H1 (cell line): ENCODE data around the gene RAD51C. TPM values are rescaled to one million over a fixed set of nuclear protein-coding genes. Genes with fewer than 3 reads are reported as not detected.

Source experiments
- CEBPB ChIP-seq: IDR thresholded peaks from 2 replicates; pipeline ENCODE4 v1.6.1; 2012; ENCODE audit warnings: low read depth, low read length
- HDAC2 ChIP-seq, 2 experiments: fragments of 300-600 bp in 1 of 2; sonication (generic) in 1 of 2; IDR thresholded peaks; 2 replicates each; pipeline ENCODE4 v1.6.1; 2011 to 2012; ENCODE audit warnings: low read depth in 2 of 2, low read length in 2 of 2, mild to moderate bottlenecking in 2 of 2, moderate library complexity in 2 of 2, borderline replicate concordance in 1 of 2, inconsistent platforms in 1 of 2
- KDM5A ChIP-seq: fragments of 200-600 bp; IDR thresholded peaks from 2 replicates; pipeline ENCODE4 v1.7.1; 2012; ENCODE audit warnings: mild to moderate bottlenecking, low read length, inconsistent platforms, mixed read lengths
- MAFK ChIP-seq: IDR thresholded peaks from 2 replicates; pipeline ENCODE4 v1.6.1; 2012; ENCODE audit warnings: low read depth, mild to moderate bottlenecking, improper control_type of control experiment, low read length
- RAD21 ChIP-seq, 2 experiments: IDR thresholded peaks in 1 of 2; conservative IDR thresholded peaks in 1 of 2; 2 replicates each; pipeline ENCODE4 v1.6.1; 2011; ENCODE audit warnings: low read depth in 2 of 2, low read length in 2 of 2, improper control_type of control experiment in 1 of 2, inconsistent platforms in 1 of 2, mild to moderate bottlenecking in 1 of 2, moderate library complexity in 1 of 2
- SAP30 ChIP-seq: fragments of 300-600 bp; sonication (generic); IDR thresholded peaks from 2 replicates; pipeline ENCODE4 v1.7.1; 2012; ENCODE audit warnings: low read length, moderate library complexity, mild to moderate bottlenecking, inconsistent platforms; ENCODE audit not compliant: insufficient read depth, insufficient replicate concordance
- SIRT6 ChIP-seq: IDR thresholded peaks from one replicate; pipeline ENCODE4 v1.7.1; 2012; ENCODE audit warnings: low read length, inconsistent platforms
- SP1 ChIP-seq: IDR thresholded peaks from 2 replicates; pipeline ENCODE4 v1.6.1; 2011; ENCODE audit warnings: low read depth, low read length
- polyA plus RNA-seq, 7 experiments: library from polyadenylated mRNA; depleted of rRNA in 3 of 7; stranded (reverse) in 5 of 7; unstranded in 2 of 7; fragments of >200 nt in 5 of 7; fragments of 200-250 nt in 2 of 7; gene quantifications; 1 replicate in 5 of 7; 2 replicates in 1 of 7; 4 replicates in 1 of 7; pipeline versions ENCODE4 v1.2.1 to v1.2.3, GENCODE V29; 2011 to 2013; ENCODE audit warnings: missing spikeins in 2 of 7, mixed read lengths in 2 of 7
- total RNA-seq: library from RNA; stranded (reverse); fragmentation: NEBNext Ultra II Directional; extraction: Animal tissue kit (Norgen Biotek cat#: 25700); gene quantifications from 2 replicates; pipeline ENCODE4 v1.2.1, GENCODE V29; 2021
- TF ChIP-seq, protein P1 (sequence below): IDR thresholded peaks from 2 replicates; pipeline ENCODE4 v1.6.1; 2012; ENCODE audit warnings: inconsistent platforms

RAD51C gene
- total and polyA plus RNA-seq, 2 of the 8 experiments (the other 6 are each of a cell fraction or from before 2014, with no cell fraction given) = 10.4 to 21.7 TPM

DNA sequence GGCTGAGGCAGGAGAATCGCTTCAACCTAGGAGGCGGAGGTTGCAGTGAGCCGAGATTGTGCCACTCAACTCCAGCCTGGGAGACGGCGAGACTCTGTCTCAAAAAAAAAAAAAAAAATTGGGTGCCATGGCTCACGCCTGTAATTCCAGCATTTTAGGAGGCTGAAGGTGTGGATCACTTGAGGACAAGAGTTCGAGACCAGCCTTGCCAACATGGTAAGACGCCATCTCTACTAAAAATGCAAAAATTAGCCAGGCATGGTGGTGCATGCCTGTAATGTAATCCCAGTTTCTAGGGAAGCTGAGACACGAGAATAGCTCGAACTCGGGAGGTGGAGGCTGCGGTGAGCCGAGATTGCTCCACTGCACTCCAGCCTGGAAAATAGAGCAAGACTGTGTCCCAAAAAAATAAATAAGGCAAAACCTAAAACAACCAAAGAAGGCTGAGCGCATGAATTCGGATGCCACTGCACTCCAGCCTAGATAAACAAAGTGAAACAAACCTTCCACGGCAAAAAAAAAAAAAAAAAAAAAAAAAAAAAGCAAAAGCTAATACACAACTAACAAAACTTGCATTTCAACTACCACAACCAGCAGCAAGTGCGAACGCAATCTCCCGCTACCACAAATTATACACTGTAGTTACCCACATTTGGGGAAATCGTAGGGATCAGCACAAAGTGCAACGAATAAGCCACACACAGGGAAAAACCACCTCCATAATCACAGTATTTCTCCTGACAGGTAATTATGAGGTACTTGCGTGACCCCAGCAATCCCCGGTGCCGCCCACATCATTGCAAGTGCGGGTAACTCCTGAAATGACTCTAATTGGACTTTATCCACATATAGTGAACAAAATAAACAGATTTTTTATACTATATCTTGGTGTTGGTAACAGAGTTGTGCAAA, 26.2 kb upstream of the RAD51C start (continued):
- TF ChIP-seq RAD21 (IDR thresholded peaks at IDR 0.05 in 1 of 2, conservative IDR thresholded peaks at IDR 0.05 in 1 of 2; ENCODE audit: low read depth in 2 of 2, low read length in 2 of 2) (no peak), SAP30 (no peak), SP1 (no peak), CEBPB (no peak), HDAC2 (IDR thresholded peaks at IDR 0.05; ENCODE audit: borderline replicate concordance in 1 of 2, low read depth in 2 of 2, low read length in 2 of 2) (no peak), KDM5A (no peak), SIRT6 (no peak), MAFK (no peak)
- TF ChIP-seq, protein P1, sequence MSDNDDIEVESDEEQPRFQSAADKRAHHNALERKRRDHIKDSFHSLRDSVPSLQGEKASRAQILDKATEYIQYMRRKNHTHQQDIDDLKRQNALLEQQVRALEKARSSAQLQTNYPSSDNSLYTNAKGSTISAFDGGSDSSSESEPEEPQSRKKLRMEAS = no peak
